NCI-H128 (cell line): ENCODE data around the gene SURF6.
"Not testable (repeated sequence)": the region's sequence is repeated elsewhere in the genome, so short reads cannot be mapped to it uniquely, and the experiment has no call there.

Experiments
- DNase-seq: peaks from one replicate; lab custom pipeline; 2025; ENCODE audit not compliant: unreplicated experiment; lab: John Stamatoyannopoulos, UW

The SURF6 gene

GRCh38 chr9:133348718-133349573 lies 13.0 kb upstream of the SURF6 start:
- no peak for DNase-seq

- peak; percentile 92 for DNase-seq
These were observed 12.2 kb upstream of the SURF6 start, which contains the start of the genes MED22 and RPL7A for GRCh38 chr9:133347985-133348717. TSS of gene MED22 (minus strand) at chr9:133348131. CDS start at chr9:133346662, 1,469 bp downstream. TSS of gene RPL7A (plus strand) at chr9:133348218. CDS start at chr9:133348244, 26 bp downstream.

GRCh38 chr9:133347515-133347984 lies 11.6 kb upstream of the SURF6 start:
- DNase-seq = no peak

DNA sequence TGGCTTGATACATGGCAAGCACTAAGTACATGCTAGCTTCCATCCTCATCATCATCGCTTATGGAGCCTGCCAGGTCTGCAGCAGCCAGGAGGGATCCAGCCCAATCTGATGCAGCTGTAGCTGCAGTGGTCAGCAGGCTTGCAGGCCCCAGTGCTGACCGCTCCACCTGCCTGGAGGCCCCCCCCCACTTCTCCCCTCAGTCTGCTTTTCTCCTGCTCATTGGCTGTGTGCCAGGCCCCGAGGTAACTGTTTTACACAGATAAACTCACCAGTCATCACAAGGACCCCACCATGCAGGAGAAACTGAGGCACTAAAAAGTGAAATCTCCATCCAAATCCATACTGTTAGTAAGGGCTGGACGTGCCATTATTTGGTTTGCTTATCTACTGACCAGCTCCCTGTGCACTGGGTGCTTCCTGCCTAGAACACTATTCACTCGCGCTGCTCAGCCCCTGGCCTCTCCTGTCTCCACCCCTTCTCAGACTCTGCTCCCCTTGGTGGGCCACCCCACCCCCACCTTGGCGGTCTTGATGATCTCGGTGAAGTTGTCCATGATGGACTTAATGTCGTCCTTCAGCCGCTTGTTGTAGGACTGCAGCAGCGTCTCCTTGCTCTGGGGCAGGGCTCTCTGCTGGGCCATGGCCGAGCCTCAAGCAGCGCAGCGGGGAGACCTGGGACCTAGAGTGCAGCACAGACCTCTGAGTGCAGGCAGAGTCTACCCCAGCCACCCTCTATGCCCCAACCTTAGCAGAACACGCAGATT lies 10.2 kb upstream of the SURF6 start:
- no peak for DNase-seq

GRCh38 chr9:133345596-133345995 lies 9.6 kb upstream of the SURF6 start:
- no peak for DNase-seq

- no peak for DNase-seq
These were observed 9.0 kb upstream of the SURF6 start for GRCh38 chr9:133344979-133345378.

- no peak for DNase-seq
These were observed 8.1 kb upstream of the SURF6 start for GRCh38 chr9:133344071-133344470.

DNA sequence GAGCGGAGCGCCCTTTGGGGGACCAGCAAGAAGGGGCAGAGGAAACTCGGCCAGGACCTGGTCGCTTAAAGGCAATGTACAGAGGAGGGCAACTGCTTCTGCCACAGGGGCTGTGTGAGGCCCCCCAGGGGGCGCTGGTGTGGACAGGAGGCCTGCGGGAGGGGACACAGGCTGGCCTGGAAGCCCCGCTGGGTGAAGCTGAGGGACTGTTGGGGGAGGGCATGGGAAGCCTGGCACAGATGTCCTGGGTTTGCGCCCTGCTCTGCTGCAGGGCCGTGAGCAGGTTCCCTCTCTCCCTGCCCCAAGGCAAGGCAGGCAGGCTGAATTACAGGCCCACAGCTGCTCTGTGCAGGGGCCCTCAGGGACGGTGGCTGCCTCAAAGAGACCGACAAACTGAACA lies 6.6 kb upstream of the SURF6 start:
- DNase-seq = no peak

DNA sequence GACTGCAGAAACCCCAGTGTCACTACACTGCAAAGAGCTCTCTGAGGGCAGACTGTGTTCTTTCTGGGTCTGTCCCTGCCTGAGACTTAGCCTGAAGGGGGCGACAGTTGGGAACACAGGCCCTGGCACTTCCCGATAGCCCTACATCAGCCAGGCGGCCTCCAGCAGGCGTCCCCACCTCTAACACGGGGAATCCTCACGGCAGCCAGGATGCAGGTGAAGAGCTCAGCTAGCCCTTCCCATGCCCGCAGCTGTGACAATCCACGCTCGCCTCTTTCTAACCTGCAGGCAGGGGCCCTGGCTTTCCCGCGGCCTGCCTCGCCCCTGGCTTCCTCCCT lies 6.0 kb upstream of the SURF6 start:
- no peak for DNase-seq

GRCh38 chr9:133341369-133342068 lies 5.5 kb upstream of the SURF6 start:
- no peak for DNase-seq

DNA sequence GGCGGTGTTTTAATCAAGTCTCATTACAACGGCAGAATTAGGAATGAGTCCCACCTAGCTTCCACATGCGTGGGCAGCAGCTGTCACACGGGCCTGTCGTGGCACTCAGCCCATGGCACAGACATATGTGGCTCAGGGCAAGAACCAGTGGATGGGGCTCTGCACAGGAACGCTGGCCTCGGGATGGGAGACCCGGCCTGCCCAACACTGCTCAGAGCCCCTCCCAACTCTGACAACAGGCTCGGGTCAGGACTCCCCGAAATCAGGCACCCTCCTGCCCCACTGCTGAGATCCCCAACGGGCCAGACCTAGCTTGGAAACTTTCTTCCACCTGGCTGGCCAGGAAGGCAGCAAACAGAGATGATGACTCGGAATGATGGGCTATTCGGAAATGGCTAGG lies 4.9 kb upstream of the SURF6 start:
- DNase-seq = no peak

GRCh38 chr9:133340256-133340655 lies 4.3 kb upstream of the SURF6 start:
- no peak for DNase-seq

DNA sequence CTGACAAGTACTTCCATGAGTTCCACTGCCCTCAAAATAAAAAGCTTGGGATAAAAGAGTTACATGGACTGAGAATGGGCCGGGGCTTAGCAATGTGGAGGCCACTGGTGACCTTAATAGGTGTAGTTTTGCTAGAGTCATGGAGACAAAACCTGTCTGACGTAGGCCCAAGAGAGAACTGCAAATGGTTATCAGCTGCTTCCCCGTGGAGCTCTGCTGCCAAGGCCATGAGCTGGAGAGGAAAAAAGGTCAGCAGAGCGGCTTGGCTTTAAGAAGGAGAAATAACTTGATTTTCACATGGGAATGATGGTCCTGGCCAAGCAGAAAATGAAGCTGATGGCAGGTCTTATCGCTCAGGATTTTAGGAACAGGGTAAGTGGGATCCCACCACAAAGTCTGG lies 3.7 kb upstream of the SURF6 start:
- no peak for DNase-seq

DNA sequence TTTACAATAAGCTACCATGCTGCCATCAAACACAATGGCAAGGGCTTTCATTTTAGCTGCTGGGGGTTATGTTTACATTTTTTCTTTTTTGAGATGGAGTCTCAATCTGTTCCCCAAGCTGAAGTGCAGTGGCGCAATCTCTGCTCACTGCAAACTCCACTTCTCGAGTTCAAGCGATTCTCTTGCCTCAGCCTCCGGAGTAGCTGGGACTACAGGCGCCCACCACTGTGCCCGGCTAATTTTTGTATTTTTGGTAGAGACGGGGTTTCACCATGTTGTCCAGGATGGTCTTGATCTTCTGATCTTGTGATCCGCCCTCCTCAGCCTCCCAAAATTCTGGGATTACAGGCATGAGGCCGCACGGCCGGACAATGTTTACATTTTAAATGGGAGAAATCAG lies 1.1 kb downstream of the SURF6 start:
- DNase-seq = not testable (repeated sequence)

- no peak for DNase-seq
These were observed 1.8 kb downstream of the SURF6 start for GRCh38 chr9:133334161-133334560.

- DNase-seq = no peak
These were observed 2.4 kb downstream of the SURF6 start for GRCh38 chr9:133333566-133333965.

DNA sequence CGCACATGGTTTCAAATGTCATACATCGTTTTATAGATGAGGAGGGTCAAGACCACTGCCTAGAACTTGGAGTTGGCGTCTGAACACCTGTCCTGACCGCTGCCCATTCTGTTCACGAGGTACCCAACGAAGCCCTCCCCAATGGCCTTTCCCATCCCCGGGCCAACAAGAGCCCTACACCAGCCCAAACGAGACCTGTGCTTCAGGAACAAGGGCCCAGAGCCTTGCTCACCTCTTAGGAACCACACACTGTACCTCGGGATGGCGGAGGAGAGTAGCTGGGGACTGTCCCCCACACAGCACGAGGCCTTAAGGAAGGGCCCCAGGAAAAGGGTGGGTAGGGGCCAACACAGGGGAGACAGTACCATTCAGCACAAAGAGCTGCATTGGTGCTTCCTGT lies 3.0 kb downstream of the SURF6 start:
- DNase-seq = no peak

- no peak for DNase-seq
These were observed 3.6 kb downstream of the SURF6 start for GRCh38 chr9:133332381-133332730.

DNA sequence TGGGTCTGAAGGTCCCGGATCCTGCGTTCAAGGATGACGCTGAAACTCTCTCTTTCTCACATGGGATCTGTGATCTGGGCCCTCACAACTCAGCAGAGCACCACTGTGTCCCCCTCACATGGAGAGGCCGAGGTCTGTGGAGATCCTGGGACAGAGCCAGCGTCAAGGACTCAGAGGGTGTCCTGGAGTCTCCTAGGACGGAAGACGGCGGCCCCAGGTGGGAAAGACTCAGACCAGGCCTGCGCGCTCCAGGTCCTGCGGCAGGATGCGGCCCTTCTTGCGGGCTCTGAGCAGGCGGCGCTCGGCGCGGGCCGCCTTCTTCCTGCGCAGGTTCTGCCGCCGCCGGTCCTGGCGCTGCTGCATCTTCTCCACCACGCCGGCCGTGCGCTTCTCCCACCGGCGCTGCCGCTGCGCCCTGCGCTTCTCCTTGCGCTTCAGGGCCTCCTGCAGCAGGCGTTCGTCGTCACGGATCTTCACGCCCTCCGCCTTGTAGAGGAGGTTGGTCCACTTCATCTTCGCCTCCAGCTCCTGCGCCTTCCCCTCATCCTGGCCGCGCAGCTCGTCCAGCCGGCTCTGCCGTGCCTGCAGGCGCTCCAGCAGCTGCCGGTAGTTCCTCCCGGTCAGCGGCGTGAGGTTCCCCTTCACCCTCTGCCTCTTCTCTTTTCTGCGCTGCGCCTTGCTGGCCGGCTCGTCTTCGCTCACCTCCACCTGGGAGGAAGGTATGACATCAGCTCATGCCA lies 4.2 kb downstream of the SURF6 start:
- DNase-seq = no peak

DNA sequence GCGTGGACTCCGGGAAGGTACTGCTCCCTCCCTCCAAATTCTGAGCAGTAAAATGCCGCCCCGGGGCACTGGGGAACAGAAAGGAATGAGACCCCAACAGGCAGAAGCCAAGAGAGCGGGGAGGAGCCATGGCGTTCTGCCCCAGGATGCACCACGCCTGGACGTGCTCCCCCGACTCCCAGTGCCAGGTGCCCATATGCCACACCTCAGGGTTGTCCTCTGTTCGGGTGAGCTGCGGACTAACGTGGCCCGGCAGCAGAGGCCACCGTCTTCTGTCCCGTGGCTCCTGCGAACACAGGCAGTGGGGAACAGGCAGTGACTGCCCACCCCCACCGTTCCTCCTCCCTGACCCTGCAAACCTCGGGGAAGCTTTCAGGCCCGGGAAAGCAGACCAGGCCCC lies 4.8 kb downstream of the SURF6 start:
- no peak for DNase-seq
